CD4-positive, alpha-beta memory T cell (primary cell): Measurements from ENCODE around the gene PCOLCE2. TPM values are rescaled to one million over a fixed set of nuclear protein-coding genes. Genes with fewer than 3 reads are reported as not detected.

Experiments used
- CTCF ChIA-PET: fragments of 350-600 bp; sonication (Branson Sonifier 250); formaldehyde crosslinking; loops from one replicate; lab custom pipeline; 2021; ENCODE audit warnings: inconsistent platforms; ENCODE audit not compliant: partially characterized antibody; lab: Charles Lee
- POLR2A ChIA-PET: fragments of 350-600 bp; sonication (Branson Sonifier 250); formaldehyde crosslinking; loops from one replicate; lab custom pipeline; 2021; ENCODE audit not compliant: partially characterized antibody; lab: Charles Lee
- DNase-seq, 5 donors: peaks; one replicate each; pipeline versions ENCODE4 v3.0.0 to v3.0.0-alpha.2; 2020 to 2022; ENCODE audit warnings: mixed read lengths in 1 of 5
- H3K27ac ChIP-seq: one replicate; pipeline ENCODE4 v1.7.0; 2013; ENCODE audit warnings: low read depth, low read length
- H3K27me3 ChIP-seq: 2 replicates; pipeline ENCODE4 v1.7.0; 2013; ENCODE audit warnings: mild to moderate bottlenecking, low read length, moderate library complexity; ENCODE audit not compliant: insufficient read depth
- H3K36me3 ChIP-seq: 2 replicates; pipeline ENCODE4 v1.7.0; 2013; ENCODE audit warnings: mild to moderate bottlenecking, low read length, moderate library complexity; ENCODE audit not compliant: insufficient read depth
- H3K4me1 ChIP-seq: 2 replicates; pipeline ENCODE4 v1.7.0; 2013; ENCODE audit warnings: mild to moderate bottlenecking, low read length, moderate library complexity; ENCODE audit not compliant: insufficient read depth
- H3K4me3 ChIP-seq, 2 donors: one replicate each; pipeline ENCODE4 v1.7.0; 2013; ENCODE audit warnings: low read length in 2 of 2, mild to moderate bottlenecking in 1 of 2
- H3K9me3 ChIP-seq, 2 donors: one replicate each; pipeline ENCODE4 v1.7.0; 2013; ENCODE audit warnings: low read length in 2 of 2, control low read depth in 1 of 2; ENCODE audit not compliant: control insufficient read depth in 1 of 2
- H3K27ac Mint-ChIP-seq, 7 donors: one replicate each; pipeline ENCODE4 v1.8.0; 2020 to 2021; ENCODE audit warnings: mixed read lengths in 7 of 7, mild to moderate bottlenecking in 6 of 7, inconsistent platforms in 3 of 7, moderate library complexity in 3 of 7
- H3K27me3 Mint-ChIP-seq, 2 donors: one replicate each; pipeline ENCODE4 v1.8.0; 2020 to 2021; ENCODE audit warnings: mixed read lengths in 2 of 2
- H3K36me3 Mint-ChIP-seq, 2 donors: one replicate each; pipeline ENCODE4 v1.8.0; 2020 to 2021; ENCODE audit warnings: mixed read lengths in 2 of 2, inconsistent platforms in 1 of 2, mild to moderate bottlenecking in 1 of 2
- H3K4me1 Mint-ChIP-seq, 4 donors: one replicate each; pipeline ENCODE4 v1.8.0; 2020 to 2021; ENCODE audit warnings: mixed read lengths in 4 of 4, mild to moderate bottlenecking in 1 of 4
- H3K4me3 Mint-ChIP-seq, 8 donors: one replicate each; pipeline ENCODE4 v1.8.0; 2020 to 2021; ENCODE audit warnings: mixed read lengths in 8 of 8, mild to moderate bottlenecking in 7 of 8, moderate library complexity in 6 of 8, inconsistent platforms in 3 of 8
- H3K9me3 Mint-ChIP-seq, 8 donors: one replicate each; pipeline ENCODE4 v1.8.0; 2020 to 2021; ENCODE audit warnings: mixed read lengths in 8 of 8, mild to moderate bottlenecking in 5 of 8, inconsistent platforms in 3 of 8, moderate library complexity in 1 of 8
- intact Hi-C: fragments of 100-400 bp; cut with micrococcal nuclease; formaldehyde crosslinking; loops from one replicate; pipeline ENCODE4 v1.15.1; 2023
- polyA plus RNA-seq, 2 donors: library from polyadenylated mRNA; unstranded; fragments of 300-500 nt; fragmentation: Illumina TruSeq; gene quantifications; one replicate each; pipeline ENCODE4 v1.2.3, GENCODE V29; 2021
- total RNA-seq, 2 experiments: library from RNA; stranded (reverse); gene quantifications; one replicate each; pipeline ENCODE4 v1.2.3, GENCODE V29; 2021

PCOLCE2 gene
- total and polyA plus RNA-seq, 4 experiments from 2014 or later, result not detected

- no peaks in the 10 kb centered on the region for H3K27me3 ChIP-seq
- no peaks in the 10 kb centered on the region for H3K36me3 ChIP-seq
- ChIA-PET POLR2A (no interaction called here), CTCF (no interaction called here)
- H3K9me3 Mint-ChIP-seq, result peaks cover 0 to 2% (median 0%) of the 10 kb centered on the region in 8 donors
- no peaks in the 10 kb centered on the region for H3K4me1 Mint-ChIP-seq
- H3K4me3 ChIP-seq, result no peak overlapping the region
- peaks cover 0 to 5% of the 10 kb centered on the region in 2 donors for H3K36me3 Mint-ChIP-seq
- no peaks in the 10 kb centered on the region for H3K4me1 ChIP-seq
- peaks cover 3 to 9% of the 10 kb centered on the region in 2 donors for H3K27me3 Mint-ChIP-seq
- no peak overlapping the region for H3K27ac ChIP-seq
- no peak for DNase-seq
- no peak overlapping the region for H3K27ac Mint-ChIP-seq
- no peaks in the 10 kb centered on the region for H3K9me3 ChIP-seq
- no peak overlapping the region for H3K4me3 Mint-ChIP-seq
- intact Hi-C loops, result no loop called here
These were observed 80.6 kb downstream of the PCOLCE2 start for GRCh38 chr3:142808103-142808917.

- Histone ChIP-seq H3K27ac (no peak overlapping the region), H3K36me3 (no peaks in the 10 kb centered on the region), H3K4me1 (no peaks in the 10 kb centered on the region), H3K27me3 (no peaks in the 10 kb centered on the region), H3K4me3 (no peak overlapping the region), H3K9me3 (no peaks in the 10 kb centered on the region)
- Mint-ChIP-seq H3K27ac (no peak overlapping the region), H3K36me3 (peaks cover 5 to 9% of the 10 kb centered on the region in 2 donors), H3K4me1 (no peaks in the 10 kb centered on the region), H3K9me3 (no peaks in the 10 kb centered on the region), H3K27me3 (no peaks in the 10 kb centered on the region), H3K4me3 (no peak overlapping the region)
- no peak for DNase-seq
- ChIA-PET POLR2A (no interaction called here), CTCF (no interaction called here)
- intact Hi-C loops, result no loop called here
These were observed 86.0 kb downstream of the PCOLCE2 start for GRCh38 chr3:142802891-142803290.

DNA sequence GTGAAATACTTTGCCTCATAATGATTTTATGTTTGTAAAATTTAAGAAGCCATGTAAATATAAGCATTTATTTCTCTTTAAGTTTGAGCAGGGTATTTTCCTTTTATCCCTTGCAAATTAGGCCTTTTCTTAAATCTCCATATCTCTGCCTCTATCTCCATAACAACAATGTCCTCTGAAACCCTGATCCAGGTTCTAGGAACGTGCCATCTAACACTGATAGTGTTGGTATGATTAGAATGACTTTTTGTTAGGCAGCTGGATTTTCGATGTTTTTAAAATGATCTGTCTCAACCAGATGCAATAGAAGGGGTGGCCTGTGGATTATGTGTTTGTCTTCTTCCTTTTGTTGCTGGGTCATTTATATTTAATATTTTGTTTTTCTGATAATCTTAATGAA is 87.1 kb downstream of the PCOLCE2 start:
- Histone ChIP-seq H3K27me3 (no peaks in the 10 kb centered on the region), H3K36me3 (no peaks in the 10 kb centered on the region), H3K4me1 (no peaks in the 10 kb centered on the region), H3K4me3 (no peak overlapping the region), H3K27ac (no peak overlapping the region), H3K9me3 (no peaks in the 10 kb centered on the region)
- Mint-ChIP-seq H3K27ac (peak overlapping the region in 1 of 7 donors; percentile 72), H3K27me3 (no peaks in the 10 kb centered on the region), H3K4me3 (no peak overlapping the region), H3K9me3 (no peaks in the 10 kb centered on the region), H3K36me3 (peaks cover 5 to 9% of the 10 kb centered on the region in 2 donors), H3K4me1 (no peaks in the 10 kb centered on the region)
- intact Hi-C loops, result no loop called here
- POLR2A ChIA-PET, result no interaction called here
- CTCF ChIA-PET, result no interaction called here
- no peak for DNase-seq

DNA sequence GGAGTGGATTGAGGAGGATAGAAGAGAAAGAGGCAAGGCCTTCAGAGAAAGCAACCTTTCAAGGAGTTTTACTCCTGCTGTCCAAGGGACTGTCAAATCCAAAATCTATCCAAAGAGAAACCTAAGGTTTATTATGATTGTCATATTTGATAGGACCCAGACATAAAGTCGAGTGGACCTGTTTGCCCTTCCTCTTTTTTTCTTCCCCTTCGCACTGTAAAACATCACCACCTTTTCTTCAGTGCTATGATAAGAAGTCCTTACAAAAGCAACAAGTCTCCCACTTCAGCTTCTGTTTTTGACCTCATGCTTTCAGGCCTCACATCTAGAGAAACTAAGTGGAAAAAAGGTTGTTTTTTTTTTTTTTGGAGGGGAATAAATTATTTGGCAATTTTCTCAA is 92.1 kb downstream of the PCOLCE2 start:
- Histone ChIP-seq H3K27me3 (no peaks in the 10 kb centered on the region), H3K36me3 (no peaks in the 10 kb centered on the region), H3K27ac (no peak overlapping the region), H3K9me3 (no peaks in the 10 kb centered on the region), H3K4me3 (no peak overlapping the region), H3K4me1 (no peaks in the 10 kb centered on the region)
- H3K9me3 Mint-ChIP-seq, result no peaks in the 10 kb centered on the region
- H3K27me3 Mint-ChIP-seq, result no peaks in the 10 kb centered on the region
- ChIA-PET POLR2A (no interaction called here), CTCF (no interaction called here)
- no peak overlapping the region for H3K27ac Mint-ChIP-seq
- no peaks in the 10 kb centered on the region for H3K4me1 Mint-ChIP-seq
- no peak overlapping the region for H3K4me3 Mint-ChIP-seq
- no peak for DNase-seq
- no peaks in the 10 kb centered on the region for H3K36me3 Mint-ChIP-seq
- intact Hi-C loops, result no loop called here

DNA sequence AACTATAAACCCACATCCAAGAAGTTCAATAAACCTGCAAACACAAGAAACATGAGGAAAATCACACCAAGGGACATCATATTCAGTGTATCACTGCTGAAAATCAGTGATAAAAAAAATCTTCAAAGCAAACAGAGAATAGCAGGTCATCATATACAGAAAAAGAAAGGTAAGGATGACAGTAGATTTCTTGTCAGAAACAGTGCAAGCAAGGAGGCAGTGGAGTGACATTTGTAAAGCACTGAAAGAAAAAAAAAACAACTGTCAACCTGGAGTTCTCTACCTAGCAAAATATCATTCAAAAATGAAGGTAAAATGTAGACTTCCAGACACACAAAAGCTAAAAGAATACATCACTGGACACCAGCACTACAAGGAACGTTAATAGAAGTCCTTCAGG is 93.6 kb downstream of the PCOLCE2 start:
- H3K4me3 ChIP-seq, result no peak overlapping the region
- Mint-ChIP-seq H3K4me1 (no peaks in the 10 kb centered on the region), H3K9me3 (no peaks in the 10 kb centered on the region), H3K27ac (no peak overlapping the region), H3K27me3 (no peaks in the 10 kb centered on the region), H3K4me3 (no peak overlapping the region), H3K36me3 (no peaks in the 10 kb centered on the region)
- no peaks in the 10 kb centered on the region for H3K9me3 ChIP-seq
- H3K27ac ChIP-seq, result no peak overlapping the region
- H3K4me1 ChIP-seq, result no peaks in the 10 kb centered on the region
- ChIA-PET CTCF (no interaction called here), POLR2A (no interaction called here)
- no peaks in the 10 kb centered on the region for H3K36me3 ChIP-seq
- intact Hi-C loops, result no loop called here
- DNase-seq, result no peak
- H3K27me3 ChIP-seq, result no peaks in the 10 kb centered on the region

DNA sequence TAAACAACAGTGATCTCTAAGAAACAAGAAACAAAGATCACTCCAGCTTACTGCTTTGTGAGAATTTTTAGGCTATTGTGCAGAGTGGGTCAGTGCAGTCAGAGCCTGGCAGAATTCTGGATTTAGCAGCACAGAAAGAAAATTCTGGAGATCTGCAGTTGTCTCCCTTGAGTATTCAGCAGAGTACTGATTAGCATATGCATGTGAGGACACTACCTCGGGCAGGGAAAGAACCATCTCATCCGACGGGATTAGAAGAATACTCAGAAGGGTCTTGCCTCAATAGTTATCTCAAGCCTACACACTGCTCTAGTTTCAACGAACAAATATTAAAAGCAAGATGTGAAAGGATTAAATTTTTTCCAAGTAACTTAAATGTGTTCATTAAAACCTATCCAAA is 94.4 kb downstream of the PCOLCE2 start:
- intact Hi-C loops, result no loop called here
- Histone ChIP-seq H3K36me3 (no peaks in the 10 kb centered on the region), H3K9me3 (no peaks in the 10 kb centered on the region), H3K27ac (no peak overlapping the region), H3K4me1 (no peaks in the 10 kb centered on the region), H3K4me3 (no peak overlapping the region), H3K27me3 (no peaks in the 10 kb centered on the region)
- peaks cover 0 to 3% of the 10 kb centered on the region in 2 donors for H3K36me3 Mint-ChIP-seq
- no peaks in the 10 kb centered on the region for H3K4me1 Mint-ChIP-seq
- peak overlapping the region in 1 of 7 donors; percentile 53 for H3K27ac Mint-ChIP-seq
- H3K9me3 Mint-ChIP-seq, result no peaks in the 10 kb centered on the region
- ChIA-PET POLR2A (no interaction called here), CTCF (no interaction called here)
- no peak overlapping the region for H3K4me3 Mint-ChIP-seq
- H3K27me3 Mint-ChIP-seq, result no peaks in the 10 kb centered on the region
- DNase-seq, result no peak

DNA sequence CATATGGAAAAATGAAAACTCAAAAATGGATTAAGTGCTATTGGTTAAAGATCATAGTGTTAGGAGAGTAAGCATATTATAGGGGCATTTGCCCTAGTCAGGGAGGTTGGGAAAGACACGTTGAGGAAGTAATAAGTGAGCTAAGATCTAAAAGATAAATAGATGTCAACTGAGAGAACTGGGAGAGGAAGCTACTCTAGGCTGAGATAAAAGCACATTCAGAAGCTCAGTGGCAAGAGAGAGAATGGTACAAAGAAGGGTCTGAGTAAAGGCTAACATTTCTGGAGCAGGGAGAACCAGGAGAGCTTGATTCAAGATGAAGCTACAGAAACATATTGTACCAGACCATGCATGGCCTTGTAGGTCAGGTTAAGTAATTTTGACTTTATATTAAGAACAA is 101.2 kb downstream of the PCOLCE2 start:
- Mint-ChIP-seq H3K36me3 (peaks cover 6 to 19% of the 10 kb centered on the region in 2 donors), H3K27ac (no peak overlapping the region), H3K27me3 (no peaks in the 10 kb centered on the region), H3K4me3 (no peak overlapping the region), H3K9me3 (peaks cover 0 to under 1% (median 0%) of the 10 kb centered on the region in 8 donors), H3K4me1 (no peaks in the 10 kb centered on the region)
- no peaks in the 10 kb centered on the region for H3K27me3 ChIP-seq
- no peak overlapping the region for H3K4me3 ChIP-seq
- no peak for DNase-seq
- no peaks in the 10 kb centered on the region for H3K36me3 ChIP-seq
- H3K27ac ChIP-seq, result no peak overlapping the region
- no peaks in the 10 kb centered on the region for H3K4me1 ChIP-seq
- ChIA-PET CTCF (no interaction called here), POLR2A (no interaction called here)
- H3K9me3 ChIP-seq, result no peaks in the 10 kb centered on the region
- intact Hi-C loops, result no loop called here
